Endometrial microvascular endothelial cells (primary cell): ENCODE measurements around the gene DLG2. TPM values are rescaled to one million over a fixed set of nuclear protein-coding genes. Genes with fewer than 3 reads are reported as not detected.
"Not testable (repeated sequence)": the region's sequence is repeated elsewhere in the genome, so short reads cannot be mapped to it uniquely, and the experiment has no call there.

Source experiments
- in situ Hi-C: cut with HindIII; loops from 2 replicates; pipeline ENCODE4 v1.10.0; 2017; ENCODE audit warnings: low sequenced_read_pairs, low pct_unique_long_range_greater_than_20kb; ENCODE audit errors: inconsistent ontology term
- total RNA-seq: library from RNA; depleted of rRNA; stranded (reverse); fragments of >200 nt; gene quantifications from one replicate; pipeline ENCODE4 v1.2.3, GENCODE V29; 2015; ENCODE audit errors: inconsistent ontology term

DLG2 gene
- total RNA-seq, 1 donor from 2014 or later = not detected

GRCh38 chr11:85182441-85183387 is 444.4 kb downstream of the DLG2 start:
- in situ Hi-C loops = no loop called here

GRCh38 chr11:85180528-85180927 is 446.6 kb downstream of the DLG2 start:
- in situ Hi-C loops = no loop called here

- in situ Hi-C loops = no loop called here
Measured at GRCh38 chr11:85171648-85172257, 455.4 kb downstream of the DLG2 start.

GRCh38 chr11:85170184-85170583 is 457.0 kb downstream of the DLG2 start:
- in situ Hi-C loops = no loop called here

GRCh38 chr11:85167471-85167870 is 459.7 kb downstream of the DLG2 start:
- in situ Hi-C loops = no loop called here

GRCh38 chr11:85167038-85167437 is 460.1 kb downstream of the DLG2 start:
- in situ Hi-C loops = no loop called here

- in situ Hi-C loops = no loop called here
Measured at GRCh38 chr11:85165819-85166218, 461.3 kb downstream of the DLG2 start.

- in situ Hi-C loops = no loop called here
Measured at GRCh38 chr11:85164743-85165142, 462.4 kb downstream of the DLG2 start.

GRCh38 chr11:85154294-85154693 is 472.9 kb downstream of the DLG2 start:
- in situ Hi-C loops = no loop called here

- in situ Hi-C loops = no loop called here
Measured at GRCh38 chr11:85137597-85137996, 489.5 kb downstream of the DLG2 start.

- in situ Hi-C loops = no loop called here
Measured at GRCh38 chr11:85133636-85134035, 493.5 kb downstream of the DLG2 start.

- in situ Hi-C loops = no loop called here
Measured at GRCh38 chr11:85132851-85133585, 494.1 kb downstream of the DLG2 start.

- in situ Hi-C loops = no loop called here
Measured at GRCh38 chr11:85127349-85127748, 499.8 kb downstream of the DLG2 start.

GRCh38 chr11:85123752-85124231 is 503.4 kb downstream of the DLG2 start:
- in situ Hi-C loops = no loop called here

GRCh38 chr11:85118151-85118550 is 509.0 kb downstream of the DLG2 start:
- in situ Hi-C loops = no loop called here

GRCh38 chr11:85115798-85116197 is 511.3 kb downstream of the DLG2 start:
- in situ Hi-C loops = no loop called here

- in situ Hi-C loops = no loop called here
Measured at GRCh38 chr11:85114786-85115185, 512.4 kb downstream of the DLG2 start.

GRCh38 chr11:85110246-85110645 is 516.9 kb downstream of the DLG2 start:
- in situ Hi-C loops = not testable (repeated sequence)

- in situ Hi-C loops = no loop called here
Measured at GRCh38 chr11:85109141-85109540, 518.0 kb downstream of the DLG2 start.
